GM21528 (cell line): Measurements from ENCODE around the gene PRKG1.
"Not testable (repeated sequence)": the region's sequence is repeated elsewhere in the genome, so short reads cannot be mapped to it uniquely, and the experiment has no call there.

Experiments
- ATAC-seq: cut with Tn5 transposase; IDR thresholded peaks from one replicate; pipeline ENCODE4 v1.9.1; 2021; ENCODE audit warnings: mild to moderate bottlenecking, moderate library complexity; ENCODE audit not compliant: unreplicated experiment, low FRiP score

Gene PRKG1

DNA sequence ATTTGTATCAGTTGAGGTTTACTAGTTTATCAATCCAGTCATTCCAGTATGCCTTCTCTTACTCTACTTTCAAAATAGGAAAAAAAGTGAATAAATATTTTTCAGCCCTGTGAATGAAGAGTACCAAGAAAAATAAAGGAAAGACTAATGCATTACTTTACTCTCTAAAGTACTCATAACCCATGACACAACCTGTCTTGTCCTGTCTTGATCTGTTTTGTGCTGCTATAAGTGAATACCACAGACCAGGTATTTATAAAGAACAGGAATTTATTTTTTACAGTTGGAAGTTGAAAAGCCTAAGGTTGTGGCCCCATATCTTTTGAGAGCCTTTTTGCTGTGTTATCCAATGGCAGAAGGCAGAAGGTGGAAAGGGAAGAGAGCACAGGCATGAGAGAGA, 1045.2 kb downstream of the PRKG1 start:
- ATAC-seq, result no peak

DNA sequence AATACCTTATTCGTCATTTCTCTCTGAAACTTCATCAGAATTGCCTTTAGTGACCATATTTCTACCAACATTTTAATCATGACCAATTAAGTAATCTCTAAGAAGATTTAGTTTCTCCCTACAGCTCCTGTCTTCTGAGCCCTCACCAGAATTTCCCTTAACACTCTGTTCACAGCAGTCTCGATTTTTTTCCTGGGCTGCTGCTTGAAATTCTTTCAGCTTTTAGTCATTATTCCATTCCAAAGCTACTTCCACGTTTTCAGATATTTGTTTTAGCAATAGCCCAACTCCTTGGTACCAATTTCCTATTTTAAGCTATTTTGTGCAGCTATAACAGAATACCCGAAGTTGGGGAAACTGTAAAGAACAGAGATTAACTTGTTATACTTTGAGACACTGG, 1047.4 kb downstream of the PRKG1 start:
- no peak for ATAC-seq

DNA sequence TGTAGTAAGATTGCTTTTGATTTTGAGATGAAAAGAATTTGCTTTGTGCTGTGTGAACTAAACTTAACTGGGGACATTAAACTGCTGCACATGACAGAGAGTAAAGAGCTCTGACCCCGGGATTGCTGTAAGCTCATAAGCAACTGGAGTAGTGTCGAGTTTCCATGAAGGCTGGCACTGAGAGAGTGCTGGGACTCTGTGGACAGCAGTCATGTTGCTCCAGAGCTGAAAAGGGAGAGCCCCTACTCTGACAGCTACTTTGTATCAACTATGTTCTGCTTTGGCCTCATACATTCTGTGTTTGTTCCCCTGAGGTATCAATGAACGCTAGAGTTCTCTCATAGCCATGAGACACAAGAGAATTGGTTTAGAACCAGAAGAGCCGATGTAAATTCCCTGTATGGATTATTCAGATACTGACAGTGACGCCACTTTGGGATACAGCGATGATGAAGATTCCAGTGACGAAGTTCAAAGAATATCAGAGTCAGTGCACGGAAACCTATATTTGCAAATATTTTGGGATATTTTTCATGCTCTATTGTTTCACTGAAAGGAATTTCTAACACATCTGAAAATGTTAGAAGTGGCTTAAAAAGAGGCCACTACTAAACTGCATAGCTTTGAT, 1053.9 kb downstream of the PRKG1 start:
- ATAC-seq, result no peak

DNA sequence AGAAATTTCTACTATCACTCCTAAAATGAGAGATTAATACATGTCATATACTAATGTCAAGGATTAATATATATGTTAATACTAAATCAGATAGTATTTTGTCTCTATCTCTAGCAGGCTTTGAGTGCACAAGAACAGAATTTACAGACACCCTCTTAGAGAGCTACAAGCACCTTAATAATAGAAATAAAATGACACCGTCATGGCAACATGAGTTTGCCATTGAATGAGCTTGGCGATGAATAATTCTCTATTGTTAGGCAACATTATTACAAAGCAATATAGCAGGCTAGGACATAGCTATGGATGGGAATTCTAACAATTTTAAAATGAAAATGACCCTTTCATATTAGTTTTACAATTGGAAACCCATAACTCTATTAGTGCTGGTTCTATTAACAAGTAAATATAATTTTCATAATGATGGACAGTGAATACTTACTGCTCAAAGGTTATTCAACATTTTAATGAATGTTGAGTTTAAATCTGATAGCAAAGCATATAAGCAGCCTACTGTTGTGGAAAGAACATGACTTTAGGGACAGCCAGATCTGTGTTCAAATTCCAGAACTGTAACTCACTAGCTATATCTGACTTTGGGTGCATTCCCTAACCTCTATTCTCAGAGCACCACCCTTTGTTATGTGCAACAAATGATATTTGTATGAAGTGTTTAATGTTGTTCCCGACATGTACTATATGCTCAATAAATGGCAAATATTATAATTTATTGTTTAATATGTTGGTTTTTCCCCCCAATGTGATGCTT, 1055.3 kb downstream of the PRKG1 start:
- ATAC-seq, result no peak

DNA sequence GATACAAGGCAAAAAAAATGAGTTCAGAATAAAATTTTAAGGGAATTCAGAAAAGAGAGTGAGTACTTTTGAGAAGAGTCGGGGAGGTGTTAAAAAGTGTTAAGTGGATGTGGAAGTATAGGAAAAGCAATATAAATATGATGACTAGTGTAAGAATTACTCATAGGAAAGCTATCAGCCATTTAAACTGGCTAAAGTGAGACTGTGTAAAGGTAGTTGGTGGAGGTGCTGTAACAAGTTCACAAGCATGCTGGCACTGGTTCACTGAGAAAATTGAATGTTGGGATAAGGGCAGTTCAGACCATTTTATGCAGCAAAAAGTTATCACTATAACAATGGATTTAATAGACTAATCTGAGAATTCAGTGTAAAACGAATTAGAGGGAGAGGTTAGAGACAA, 1060.8 kb downstream of the PRKG1 start:
- no peak for ATAC-seq

DNA sequence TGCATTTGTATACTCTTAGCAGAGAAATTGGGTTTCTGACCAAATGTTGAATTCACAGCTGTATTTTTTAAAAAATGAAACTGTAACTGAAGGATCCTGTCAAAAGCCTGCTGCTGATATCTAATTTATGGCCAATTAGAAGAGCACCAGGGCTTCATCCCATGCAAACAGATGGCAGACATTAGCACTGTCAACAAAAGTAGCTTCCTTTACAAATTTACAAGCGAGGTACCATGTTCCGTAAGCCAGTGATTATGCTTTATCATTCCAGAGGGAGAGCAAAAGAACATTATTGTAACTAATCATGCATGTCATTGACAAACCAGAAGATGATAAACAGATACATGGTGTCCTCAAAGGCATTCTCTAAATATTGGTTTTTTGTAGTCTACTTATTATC, 1062.6 kb downstream of the PRKG1 start:
- ATAC-seq, result no peak

DNA sequence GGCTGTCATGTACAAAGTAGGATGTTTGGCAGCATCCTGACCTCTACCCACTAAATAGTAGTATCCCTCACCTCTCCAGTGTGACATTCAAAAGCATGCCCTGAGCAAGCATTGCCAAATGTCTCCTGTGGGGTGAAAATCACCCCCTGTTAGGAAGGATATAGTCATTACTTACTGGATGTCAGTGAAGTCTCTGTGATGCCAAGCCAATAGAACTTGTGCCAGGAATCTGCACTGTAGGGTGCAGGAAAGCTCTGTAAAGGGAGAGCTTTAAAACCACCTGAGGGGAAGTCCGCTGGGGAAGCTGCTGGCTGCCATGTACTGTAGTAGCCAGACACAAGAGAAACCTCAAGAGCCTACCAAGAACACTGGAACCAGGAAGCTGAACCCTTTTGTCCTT, 1069.1 kb downstream of the PRKG1 start:
- ATAC-seq, result no peak

DNA sequence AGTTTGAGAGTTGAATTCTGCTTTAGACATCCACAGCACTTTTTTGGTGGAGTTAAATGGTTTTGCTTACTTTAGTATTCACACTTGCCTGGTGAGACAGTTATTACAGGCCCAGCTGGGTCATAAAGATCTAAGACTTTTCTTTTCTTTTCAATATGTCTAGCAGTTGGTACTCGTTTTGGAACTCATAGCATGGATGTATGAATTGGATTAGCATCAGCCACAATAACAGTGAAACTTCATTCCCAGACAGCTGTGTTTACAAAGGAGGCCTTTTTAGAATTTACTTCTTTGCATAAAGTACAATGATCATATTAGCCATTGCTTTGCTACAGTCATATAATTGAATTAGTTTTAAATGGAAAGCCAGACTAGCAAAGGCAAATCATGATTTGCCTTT, 1071.3 kb downstream of the PRKG1 start:
- no peak for ATAC-seq

DNA sequence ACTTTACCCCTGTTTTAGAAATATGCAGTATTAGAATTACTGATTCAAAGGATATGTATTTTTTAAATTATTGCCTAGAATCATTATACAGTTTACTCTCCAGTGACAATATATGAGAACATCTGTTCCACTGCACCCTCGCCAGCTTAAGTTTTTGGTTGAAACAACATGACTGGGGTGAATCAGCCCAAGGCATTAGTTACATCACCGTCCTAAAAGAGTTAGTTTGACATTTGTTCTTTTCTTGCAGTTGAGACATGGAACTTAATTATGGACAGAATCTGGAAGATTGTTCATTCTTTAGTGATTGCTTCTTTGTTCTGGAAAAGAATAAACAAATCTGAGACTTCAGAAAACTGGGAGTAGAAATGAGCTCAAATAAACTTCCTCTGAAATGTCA, 1072.5 kb downstream of the PRKG1 start:
- ATAC-seq, result no peak

DNA sequence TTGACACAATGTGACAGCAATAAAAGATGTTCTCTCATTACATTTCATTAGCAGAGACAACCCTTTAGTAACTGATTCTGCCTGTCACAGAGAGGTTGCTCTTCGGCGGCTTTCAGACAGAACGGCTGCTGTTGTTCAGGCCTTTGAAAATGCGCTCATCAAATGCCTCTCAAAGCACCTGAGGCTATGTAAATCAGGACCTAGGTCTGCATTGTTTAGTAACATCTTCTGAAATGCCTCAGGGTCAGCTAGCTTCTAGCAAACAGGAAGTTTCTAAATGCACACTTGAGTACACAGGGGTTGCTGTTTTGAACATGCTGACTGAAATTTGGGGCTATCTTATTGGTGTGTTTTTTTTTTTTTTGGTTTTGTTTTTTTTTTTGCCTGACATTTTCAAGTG, 1096.5 kb downstream of the PRKG1 start:
- ATAC-seq, result no peak

DNA sequence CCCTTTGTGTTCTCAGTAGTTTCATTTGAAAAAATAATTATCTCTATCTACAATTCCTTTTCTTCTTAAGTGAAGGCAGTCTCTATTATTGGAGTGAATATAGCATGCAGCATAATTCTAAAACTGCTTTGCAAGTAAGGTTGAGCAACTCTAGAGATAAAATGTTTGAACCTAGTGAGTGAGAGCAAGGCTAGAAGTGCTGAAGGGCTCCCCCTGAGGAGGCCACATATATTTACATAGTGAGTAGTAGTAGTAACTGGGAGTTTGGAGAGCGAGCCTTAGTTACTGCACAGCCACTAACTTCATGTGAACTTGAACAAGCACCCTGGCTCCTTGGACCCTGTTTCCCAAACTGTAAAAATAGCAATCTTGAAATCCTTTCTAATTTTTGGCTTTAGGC, 1098.3 kb downstream of the PRKG1 start:
- no peak for ATAC-seq

DNA sequence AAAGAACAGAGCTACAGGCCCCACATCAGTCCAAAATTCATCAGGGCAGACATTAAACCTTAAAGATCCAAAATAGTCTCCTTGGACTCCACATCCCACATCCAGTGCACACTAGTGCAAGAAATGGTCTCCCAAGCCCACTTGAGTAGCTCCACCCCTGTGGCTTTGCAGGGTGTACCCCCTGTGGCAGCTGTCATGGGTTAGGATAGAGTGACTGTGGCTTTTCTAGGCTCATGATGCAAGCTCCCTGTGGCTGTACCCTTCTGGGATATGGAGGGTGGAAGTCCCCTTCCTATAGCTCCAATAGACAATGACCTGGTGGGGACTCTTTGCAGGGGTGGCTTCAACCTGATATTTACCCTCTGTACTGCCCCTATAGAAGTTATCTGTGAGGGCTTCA, 1111.0 kb downstream of the PRKG1 start:
- no peak for ATAC-seq

DNA sequence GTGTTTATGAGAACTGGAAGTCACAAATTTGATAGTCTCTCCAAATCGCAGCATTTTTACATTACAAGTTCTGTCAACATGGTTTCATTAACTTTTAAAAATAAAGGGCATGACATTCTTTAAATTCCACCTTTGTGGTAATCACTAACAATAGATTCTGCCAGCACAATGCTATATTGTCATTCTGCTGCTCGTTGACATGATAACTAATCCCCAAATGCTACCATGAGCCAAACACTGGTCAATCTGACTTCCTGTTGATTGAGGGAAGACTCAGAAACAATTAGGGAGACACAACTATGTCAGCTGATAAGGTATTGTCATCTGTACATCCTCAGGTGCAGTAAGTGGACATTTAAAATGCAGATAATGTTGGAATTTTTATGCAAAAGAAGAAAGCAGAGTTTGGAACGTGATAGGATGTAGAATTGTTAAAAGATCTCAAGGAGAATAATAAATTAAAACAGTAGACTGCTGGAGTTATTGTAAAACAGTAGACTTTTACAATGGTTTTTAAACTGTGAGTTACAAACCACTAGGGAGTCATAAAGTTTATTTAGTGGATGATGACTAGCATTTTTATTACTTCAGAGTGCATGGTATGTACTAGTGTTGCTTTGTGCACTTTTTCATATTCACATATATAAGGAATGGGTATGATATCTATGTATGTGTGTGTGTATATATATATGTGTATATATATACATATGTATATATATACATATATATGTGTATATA, 1113.4 kb downstream of the PRKG1 start:
- ATAC-seq, result no peak

DNA sequence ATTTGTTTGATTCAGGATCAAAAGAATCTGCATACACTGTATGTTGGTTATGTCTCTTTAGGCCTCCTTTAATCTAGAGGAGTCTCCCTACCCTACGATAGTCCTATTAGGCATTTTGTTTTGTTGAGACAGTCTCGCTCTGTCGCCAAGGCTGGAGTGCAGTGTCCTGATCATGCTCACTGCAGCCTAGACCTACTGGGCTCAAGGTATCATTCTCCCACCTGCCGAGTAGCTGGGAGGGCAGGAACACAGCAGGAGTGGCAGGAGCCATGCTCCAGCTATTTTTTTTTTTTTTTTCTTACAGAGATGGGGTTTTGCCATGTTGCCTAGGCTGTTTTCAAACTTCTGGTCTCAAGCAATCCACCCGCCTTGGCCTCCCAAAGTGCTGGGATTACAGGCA, 1116.8 kb downstream of the PRKG1 start:
- no peak for ATAC-seq

DNA sequence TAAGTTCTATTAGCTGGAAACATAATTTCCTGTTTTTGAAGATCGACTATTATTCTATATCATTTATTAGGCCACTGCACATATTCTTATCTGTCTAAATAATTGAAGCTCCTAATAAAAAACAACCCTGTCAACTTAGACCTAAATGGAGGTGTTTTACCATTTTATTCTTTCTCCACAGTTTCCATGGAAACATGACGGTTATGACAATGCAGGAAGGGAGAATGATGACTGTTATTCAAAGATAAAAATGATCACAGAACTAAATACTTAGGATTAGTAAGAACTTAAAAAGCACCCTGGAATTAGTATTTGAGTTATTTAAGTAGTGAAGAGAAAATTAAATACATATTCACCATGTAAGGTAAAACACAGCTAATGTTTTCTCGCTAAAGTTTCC, 1119.9 kb downstream of the PRKG1 start:
- ATAC-seq, result no peak

DNA sequence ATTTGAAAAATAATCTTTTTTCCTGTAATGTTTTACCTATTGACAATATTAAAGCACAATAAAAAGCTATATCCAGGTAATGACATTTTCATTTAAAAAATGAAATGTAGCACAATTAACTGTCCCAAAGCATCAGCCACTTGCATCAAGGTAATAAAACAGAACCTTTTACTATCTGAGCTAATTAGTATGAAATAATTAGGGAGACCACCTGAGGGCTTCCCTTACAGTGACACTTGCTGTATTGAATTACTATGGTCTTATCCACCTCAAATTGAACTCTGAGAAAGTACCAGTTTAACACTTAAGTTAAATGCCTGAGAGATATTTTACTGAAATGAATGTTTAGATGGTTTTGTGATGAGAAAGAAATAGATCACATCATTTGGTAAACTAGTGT, 1120.4 kb downstream of the PRKG1 start:
- ATAC-seq, result no peak

DNA sequence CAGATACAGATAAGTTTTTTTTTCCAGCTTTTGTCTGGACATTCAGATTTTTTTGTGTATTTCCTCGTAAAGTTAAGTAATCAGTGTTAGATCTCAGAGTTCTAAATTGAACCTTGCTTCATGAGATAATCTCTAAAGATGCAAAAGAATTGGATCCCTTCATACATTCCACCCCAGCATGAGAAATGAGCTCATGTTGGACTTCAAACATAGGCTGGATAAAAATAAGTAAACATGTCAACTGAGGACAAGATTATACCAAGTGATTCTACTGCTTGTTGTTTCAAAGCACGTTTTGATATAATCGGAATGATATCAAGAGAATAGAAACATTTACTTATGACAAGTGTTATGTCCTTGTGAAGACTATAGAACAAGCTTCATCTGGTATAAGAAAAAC, 1122.8 kb downstream of the PRKG1 start:
- no peak for ATAC-seq

DNA sequence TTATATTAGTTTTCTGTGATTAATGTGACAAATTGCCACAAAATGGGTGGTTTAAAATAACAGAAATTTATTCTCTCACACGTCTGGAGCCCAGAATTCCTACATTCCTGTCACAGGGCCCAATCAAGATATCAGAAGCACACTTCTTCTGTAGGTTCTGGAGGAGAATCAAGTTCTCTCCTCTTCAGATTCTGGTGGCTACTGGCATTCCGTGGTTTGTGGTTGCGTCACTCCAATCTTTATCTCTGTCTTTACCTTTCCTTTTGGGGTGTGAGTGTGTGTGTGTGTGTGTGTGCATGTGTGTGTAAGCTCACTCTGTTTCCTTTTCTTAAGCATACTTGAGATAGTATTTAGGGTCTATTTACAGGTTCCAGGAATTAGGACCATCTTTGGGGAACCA, 1124.3 kb downstream of the PRKG1 start:
- ATAC-seq, result no peak

DNA sequence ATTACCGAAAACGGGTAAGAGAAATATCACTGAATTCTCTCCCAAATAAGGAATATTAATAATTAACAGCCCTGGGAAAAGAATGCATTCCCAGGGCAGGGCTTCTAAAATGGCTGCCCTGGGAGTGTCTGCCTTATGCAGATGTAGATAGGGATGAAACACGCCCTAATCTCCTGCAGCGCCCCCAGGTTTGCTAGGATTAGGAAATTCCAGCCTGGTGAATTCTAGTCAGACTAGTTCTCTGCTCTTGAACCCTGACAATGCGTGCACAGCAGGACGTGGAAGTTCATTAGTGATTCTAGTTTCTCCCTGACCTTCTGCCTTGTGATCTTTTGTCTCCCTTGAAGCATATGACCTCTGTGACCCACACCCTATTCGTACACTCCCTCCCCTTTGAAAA, 1130.6 kb downstream of the PRKG1 start:
- not testable (repeated sequence) for ATAC-seq

DNA sequence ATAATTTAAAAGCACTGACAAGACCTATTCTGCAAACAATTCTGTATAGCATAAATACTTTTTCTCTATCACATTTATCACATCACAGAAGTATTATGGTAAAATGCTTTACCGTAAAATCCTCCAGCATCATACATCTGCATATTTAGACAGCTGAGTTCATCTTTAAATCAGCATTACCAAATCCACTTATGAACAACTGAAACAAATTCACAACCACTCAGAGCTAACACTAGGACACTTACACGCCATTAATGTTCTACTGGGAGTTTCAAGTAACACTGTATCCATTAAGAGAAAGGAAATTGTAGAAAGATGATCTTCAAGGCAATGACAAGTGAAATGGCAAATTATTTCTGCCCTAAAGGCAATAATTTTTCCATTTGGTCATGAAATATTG, 1134.1 kb downstream of the PRKG1 start:
- ATAC-seq, result no peak

DNA sequence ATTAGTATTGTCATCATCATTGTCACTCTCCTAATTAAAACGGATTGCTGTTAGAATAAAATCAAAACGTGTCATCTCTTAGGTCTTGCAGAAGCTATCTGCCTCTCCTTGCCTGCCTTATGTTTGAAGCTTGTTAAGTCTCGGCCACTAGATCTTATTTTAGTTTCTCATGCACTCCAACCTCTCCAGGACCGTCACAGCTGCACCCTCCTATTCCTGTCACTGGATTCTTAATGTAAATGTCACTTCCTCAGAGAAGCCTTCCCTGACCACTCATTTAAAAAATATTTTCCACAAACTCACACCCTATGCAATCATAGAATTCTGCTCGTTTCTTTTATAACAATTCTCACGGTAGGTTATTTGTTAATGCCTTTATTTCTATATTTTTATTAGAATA, 1135.9 kb downstream of the PRKG1 start:
- no peak for ATAC-seq

DNA sequence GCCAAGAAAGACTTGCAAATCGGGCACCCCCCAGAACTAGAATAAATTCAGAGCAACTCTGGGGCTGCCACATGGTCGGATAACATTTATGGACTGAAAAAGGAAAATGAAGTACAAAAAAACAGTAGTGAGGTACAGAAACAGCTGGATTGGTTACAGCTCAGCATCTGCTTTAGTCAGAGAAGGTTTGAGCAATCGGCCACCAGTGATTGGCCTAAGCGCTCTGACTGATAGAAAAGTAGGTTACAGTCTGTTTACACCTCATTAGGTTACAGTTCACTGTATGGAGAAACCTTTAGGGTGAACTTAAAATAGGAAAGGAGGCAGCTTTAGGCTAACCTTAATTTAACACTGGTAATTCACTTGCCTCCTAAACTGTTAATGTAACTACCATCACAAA, 1137.8 kb downstream of the PRKG1 start:
- ATAC-seq, result no peak
